ENCODE results near the gene MMRN1. TPM values are rescaled to one million over a fixed set of nuclear protein-coding genes. Genes with fewer than 3 reads are reported as not detected.

MMRN1 gene
- total RNA-seq, 4 donors from 2014 or later: 7.7 to 18.8 (median 10.7) TPM

DNA sequence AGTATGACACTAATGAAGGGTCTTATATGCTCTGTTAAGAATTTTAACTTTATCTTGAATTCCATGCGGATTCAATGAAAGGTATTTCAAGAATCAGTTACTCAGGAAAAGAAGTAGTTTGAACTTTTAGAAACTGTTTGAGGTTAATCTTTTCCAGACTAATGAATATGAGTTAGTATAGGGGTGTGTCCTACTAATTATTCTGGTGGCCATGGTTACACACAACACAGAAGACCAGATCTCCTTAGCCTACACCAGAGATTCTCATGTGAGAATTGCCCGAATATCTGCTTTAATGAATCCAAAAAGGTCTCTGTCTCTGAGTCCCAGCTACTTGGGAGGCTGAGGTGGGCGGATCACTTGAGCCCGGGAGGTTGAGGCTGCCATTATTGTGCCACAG lies 100.4 kb downstream of the MMRN1 start:
- no peak overlapping the region for H3K4me3 ChIP-seq
- H3K27ac ChIP-seq: no peak overlapping the region
- no peaks in the 10 kb centered on the region for H3K9me3 ChIP-seq
- TF ChIP-seq CTCF (IDR thresholded peaks at IDR 0.05) (no peak), POLR2AphosphoS5 (IDR thresholded peaks at IDR 0.05) (no peak), POLR2A (IDR thresholded peaks at IDR 0.05) (no peak), EP300 (IDR thresholded peaks at IDR 0.05) (no peak)
- 64% methylated on average over 4 of the region's 4 CpGs for WGBS
- DNase-seq (ENCODE audit: low spot score in 2 of 2): no peak
- H3K4me1 ChIP-seq: no peaks in the 10 kb centered on the region
- no peaks in the 10 kb centered on the region for H3K36me3 ChIP-seq
- H3K27me3 ChIP-seq: no peaks in the 10 kb centered on the region

DNA sequence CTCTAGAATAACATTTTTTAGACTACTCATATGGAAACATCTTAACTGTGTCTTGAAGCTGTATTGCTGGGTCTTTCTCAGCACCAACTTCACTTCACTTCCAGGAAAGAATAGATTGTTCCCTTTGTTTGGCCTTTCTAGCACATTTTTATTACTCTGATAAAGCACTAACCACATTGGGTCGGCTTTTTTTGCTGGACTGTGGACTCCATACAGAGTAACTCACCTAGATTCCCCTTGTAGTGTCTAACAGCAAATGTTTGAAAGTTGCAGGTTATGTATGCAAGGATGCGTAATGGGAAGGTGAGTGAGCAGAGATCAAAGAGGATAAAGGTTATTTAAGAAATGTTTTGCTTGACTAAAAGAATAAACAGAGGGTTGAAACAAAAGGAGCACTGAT lies 101.2 kb downstream of the MMRN1 start:
- TF ChIP-seq POLR2A (IDR thresholded peaks at IDR 0.05): no peak
- no peak for TF ChIP-seq EP300 (IDR thresholded peaks at IDR 0.05)
- no peak for TF ChIP-seq CTCF (IDR thresholded peaks at IDR 0.05)
- no peak for TF ChIP-seq POLR2AphosphoS5 (IDR thresholded peaks at IDR 0.05)
- H3K36me3 ChIP-seq: no peaks in the 10 kb centered on the region
- no peaks in the 10 kb centered on the region for H3K9me3 ChIP-seq
- no peaks in the 10 kb centered on the region for H3K4me1 ChIP-seq
- H3K27ac ChIP-seq: no peak overlapping the region
- no peak overlapping the region for H3K4me3 ChIP-seq
- no peak for DNase-seq (ENCODE audit: low spot score in 2 of 2)
- WGBS: 77% methylated on average over 2 of the region's 2 CpGs
- no peaks in the 10 kb centered on the region for H3K27me3 ChIP-seq

GRCh38 chr4:89997171-89997704 lies 102.6 kb downstream of the MMRN1 start:
- Histone ChIP-seq H3K4me1 (no peaks in the 10 kb centered on the region), H3K27me3 (no peaks in the 10 kb centered on the region), H3K4me3 (no peak overlapping the region), H3K27ac (no peak overlapping the region), H3K9me3 (no peaks in the 10 kb centered on the region), H3K36me3 (no peaks in the 10 kb centered on the region)
- TF ChIP-seq EP300 (IDR thresholded peaks at IDR 0.05) (no peak), CTCF (IDR thresholded peaks at IDR 0.05) (no peak), POLR2AphosphoS5 (IDR thresholded peaks at IDR 0.05) (no peak), POLR2A (IDR thresholded peaks at IDR 0.05) (no peak)
- 68% methylated on average over 4 of the region's 4 CpGs for WGBS
- DNase-seq (ENCODE audit: low spot score in 2 of 2): no peak

DNA sequence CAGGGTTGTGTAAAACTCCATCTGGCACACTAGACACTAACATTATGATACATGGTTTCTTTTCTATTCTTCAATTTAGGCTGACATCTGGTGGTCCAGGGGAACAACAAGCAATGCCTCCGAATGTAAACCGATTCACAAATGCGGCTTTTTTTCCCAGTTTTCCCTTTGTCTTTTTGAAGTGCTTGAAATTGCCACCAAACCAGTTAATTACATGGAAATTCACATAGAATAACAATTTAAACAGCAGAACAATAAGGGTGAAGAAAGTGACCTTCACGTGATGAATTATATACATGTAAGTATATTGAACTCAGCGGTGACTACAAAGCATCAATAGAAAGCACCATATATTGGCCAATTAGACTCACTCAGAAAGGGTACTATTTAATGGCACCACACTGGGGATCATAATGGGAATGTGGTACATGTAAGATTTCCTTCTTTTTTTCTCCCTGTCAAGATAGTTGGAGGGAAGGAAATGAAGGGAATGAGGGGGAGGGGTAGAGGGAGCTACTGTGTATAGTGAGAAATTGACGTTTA lies 103.9 kb downstream of the MMRN1 start:
- 68% methylated on average over 6 of the region's 6 CpGs for WGBS

GRCh38 chr4:90001023-90001422 lies 106.4 kb downstream of the MMRN1 start:
- Histone ChIP-seq H3K27me3 (no peaks in the 10 kb centered on the region), H3K4me1 (no peaks in the 10 kb centered on the region), H3K27ac (no peak overlapping the region), H3K36me3 (no peaks in the 10 kb centered on the region), H3K9me3 (no peaks in the 10 kb centered on the region), H3K4me3 (no peak overlapping the region)
- TF ChIP-seq CTCF (IDR thresholded peaks at IDR 0.05): no peak
- no peak for TF ChIP-seq POLR2AphosphoS5 (IDR thresholded peaks at IDR 0.05)
- TF ChIP-seq POLR2A (IDR thresholded peaks at IDR 0.05): no peak
- no peak for DNase-seq (ENCODE audit: low spot score in 2 of 2)
- WGBS: 17% methylated on average over 2 of the region's 2 CpGs

More for the DNA sequence above, 103.9 kb downstream of the MMRN1 start:
- Histone ChIP-seq H3K4me3 (no peak overlapping the region), H3K36me3 (no peaks in the 10 kb centered on the region), H3K9me3 (no peaks in the 10 kb centered on the region), H3K4me1 (no peaks in the 10 kb centered on the region), H3K27me3 (no peaks in the 10 kb centered on the region), H3K27ac (no peak overlapping the region)
- DNase-seq (ENCODE audit: low spot score in 2 of 2): no peak
- no peak for TF ChIP-seq POLR2A (IDR thresholded peaks at IDR 0.05)
- TF ChIP-seq POLR2AphosphoS5 (IDR thresholded peaks at IDR 0.05): no peak
- no peak for TF ChIP-seq EP300 (IDR thresholded peaks at IDR 0.05)
- TF ChIP-seq CTCF (IDR thresholded peaks at IDR 0.05): no peak

Data from suprapubic skin (tissue), 4 donors.